Natural killer cell treated with Interleukin-12 subunit alpha and Interleukin-12 subunit beta and Interleukin-15 and Interleukin-18, amount 100 ng/mL, for 72 hours (primary cell): ENCODE data around the gene VARS2. TPM values are rescaled to one million over a fixed set of nuclear protein-coding genes. Genes with fewer than 3 reads are reported as not detected.
A peak's percentile ranks its signal among the peaks of the same experiment; 100 is the strongest.
"Not testable (repeated sequence)": the region's sequence is repeated elsewhere in the genome, so short reads cannot be mapped to it uniquely, and the experiment has no call there.

Source experiments
- ATAC-seq, 2 donors: fragments of 150-1000 bp; cut with Tn5 transposase in 1 of 2; sonication (Bioruptor Pico), chemical (Tn5 transposase) in 1 of 2; 2 replicates each; pipeline ENCODE4 v1.10.0; 2021
- DNase-seq: peaks from one replicate; pipeline ENCODE4 v3.0.0; 2022; ENCODE audit warnings: low spot score
- H3K27ac Mint-ChIP-seq, 2 donors: 1 replicate in 1 of 2; 2 replicates in 1 of 2; pipeline ENCODE4 v1.8.0; 2022; ENCODE audit warnings: mixed read lengths in 2 of 2, mild to moderate bottlenecking in 1 of 2, moderate library complexity in 1 of 2
- H3K27me3 Mint-ChIP-seq, 2 donors: 1 replicate in 1 of 2; 2 replicates in 1 of 2; pipeline ENCODE4 v1.8.0; 2022; ENCODE audit warnings: mixed read lengths in 2 of 2
- H3K36me3 Mint-ChIP-seq: one replicate; pipeline ENCODE4 v1.8.0; 2022; ENCODE audit warnings: mixed read lengths
- H3K4me1 Mint-ChIP-seq, 2 donors: 1 replicate in 1 of 2; 2 replicates in 1 of 2; pipeline ENCODE4 v1.8.0; 2022; ENCODE audit warnings: low read depth in 2 of 2, mixed read lengths in 2 of 2, mild to moderate bottlenecking in 1 of 2
- H3K4me3 Mint-ChIP-seq: one replicate; pipeline ENCODE4 v1.8.0; 2022; ENCODE audit warnings: mixed read lengths
- H3K9me3 Mint-ChIP-seq: 2 replicates; pipeline ENCODE4 v1.8.0; 2022; ENCODE audit warnings: mixed read lengths
- total RNA-seq, 2 donors: library from RNA; stranded (reverse); gene quantifications; one replicate each; pipeline ENCODE4 v1.2.3, GENCODE V29; 2022

VARS2 gene
- total RNA-seq, 2 donors from 2014 or later: 47.2 to 90.5 TPM

DNA sequence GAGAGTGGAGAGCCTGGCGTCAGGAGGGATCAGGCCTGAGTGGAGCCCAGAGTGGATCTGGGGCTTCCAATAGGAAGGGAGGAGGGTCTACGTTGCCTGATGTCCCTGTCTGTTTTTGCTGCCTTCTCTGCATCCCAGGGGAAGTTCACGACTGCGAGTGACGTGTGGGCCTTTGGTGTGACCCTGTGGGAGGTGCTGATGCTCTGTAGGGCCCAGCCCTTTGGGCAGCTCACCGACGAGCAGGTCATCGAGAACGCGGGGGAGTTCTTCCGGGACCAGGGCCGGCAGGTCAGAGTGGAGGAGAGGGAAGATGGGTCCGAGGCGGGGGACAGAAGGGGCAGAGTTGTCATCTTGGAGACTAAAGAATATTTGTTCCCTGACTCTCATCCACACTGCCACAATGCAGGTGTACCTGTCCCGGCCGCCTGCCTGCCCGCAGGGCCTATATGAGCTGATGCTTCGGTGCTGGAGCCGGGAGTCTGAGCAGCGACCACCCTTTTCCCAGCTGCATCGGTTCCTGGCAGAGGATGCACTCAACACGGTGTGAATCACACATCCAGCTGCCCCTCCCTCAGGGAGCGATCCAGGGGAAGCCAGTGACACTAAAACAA is 15.2 kb upstream of the VARS2 start:
- Mint-ChIP-seq H3K27me3 (no peaks in the 10 kb centered on the region), H3K27ac (no peak overlapping the region)

GRCh38 chr6:30900863-30901417 is 13.1 kb upstream of the VARS2 start:
- H3K27me3 Mint-ChIP-seq: no peaks in the 10 kb centered on the region
- H3K4me3 Mint-ChIP-seq: no peak overlapping the region
- no peaks in the 10 kb centered on the region for H3K36me3 Mint-ChIP-seq
- no peaks in the 10 kb centered on the region for H3K4me1 Mint-ChIP-seq
- ATAC-seq (no peak), DNase-seq (no peak)
- no peak overlapping the region for H3K27ac Mint-ChIP-seq
- no peaks in the 10 kb centered on the region for H3K9me3 Mint-ChIP-seq

More for the DNA sequence above, 15.2 kb upstream of the VARS2 start:
- Mint-ChIP-seq H3K36me3 (no peaks in the 10 kb centered on the region), H3K4me1 (no peaks in the 10 kb centered on the region), H3K4me3 (no peak overlapping the region), H3K9me3 (no peaks in the 10 kb centered on the region)
- DNase-seq (no peak), ATAC-seq (no peak)

- Mint-ChIP-seq H3K4me3 (no peak overlapping the region), H3K27me3 (no peaks in the 10 kb centered on the region), H3K4me1 (no peaks in the 10 kb centered on the region), H3K9me3 (no peaks in the 10 kb centered on the region), H3K27ac (no peak overlapping the region), H3K36me3 (no peaks in the 10 kb centered on the region)
- DNase-seq: no peak
- no peak for ATAC-seq
Observed at GRCh38 chr6:30901436-30901835, 12.6 kb upstream of the VARS2 start.

- H3K27ac Mint-ChIP-seq: peak overlapping the region in 1 of 2 donors; percentile 6
- H3K36me3 Mint-ChIP-seq, DNase-seq, ATAC-seq, H3K27me3 Mint-ChIP-seq, H3K9me3 Mint-ChIP-seq, H3K4me1 Mint-ChIP-seq, H3K4me3 Mint-ChIP-seq: not testable (repeated sequence)
Observed at GRCh38 chr6:30902196-30902595, 11.8 kb upstream of the VARS2 start.

DNA sequence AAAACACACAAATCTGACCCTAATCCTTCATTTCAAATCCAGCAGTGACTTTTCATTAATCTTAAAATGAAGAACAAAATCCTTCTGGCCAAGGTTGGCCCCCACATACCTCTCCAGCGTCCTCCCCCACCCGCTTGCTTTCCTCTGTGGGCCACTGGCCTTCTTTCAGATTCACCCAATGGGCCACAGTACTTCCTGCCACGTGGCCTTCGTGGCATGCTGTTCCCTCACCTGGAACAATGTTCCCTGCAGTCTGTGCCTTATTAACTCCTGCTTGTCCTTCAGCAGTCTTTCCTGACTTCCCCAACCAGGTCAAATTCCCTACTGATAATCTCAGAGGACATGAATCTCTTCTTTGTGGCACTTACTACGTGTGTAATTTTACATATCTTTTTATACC is 11.3 kb upstream of the VARS2 start:
- ATAC-seq: no peak
- Mint-ChIP-seq H3K4me3 (no peak overlapping the region), H3K4me1 (peaks cover 0 to 5% of the 10 kb centered on the region in 2 donors), H3K27me3 (no peaks in the 10 kb centered on the region), H3K36me3 (no peaks in the 10 kb centered on the region), H3K9me3 (no peaks in the 10 kb centered on the region), H3K27ac (peak overlapping the region in 1 of 2 donors; percentile 6)
- no peak for DNase-seq

GRCh38 chr6:30903236-30903635 is 10.8 kb upstream of the VARS2 start:
- ATAC-seq (no peak), DNase-seq (no peak)
- Mint-ChIP-seq H3K36me3 (no peaks in the 10 kb centered on the region), H3K9me3 (no peaks in the 10 kb centered on the region), H3K27me3 (no peaks in the 10 kb centered on the region), H3K27ac (no peak overlapping the region), H3K4me3 (no peak overlapping the region), H3K4me1 (peaks cover 5 to 9% of the 10 kb centered on the region in 2 donors)

DNA sequence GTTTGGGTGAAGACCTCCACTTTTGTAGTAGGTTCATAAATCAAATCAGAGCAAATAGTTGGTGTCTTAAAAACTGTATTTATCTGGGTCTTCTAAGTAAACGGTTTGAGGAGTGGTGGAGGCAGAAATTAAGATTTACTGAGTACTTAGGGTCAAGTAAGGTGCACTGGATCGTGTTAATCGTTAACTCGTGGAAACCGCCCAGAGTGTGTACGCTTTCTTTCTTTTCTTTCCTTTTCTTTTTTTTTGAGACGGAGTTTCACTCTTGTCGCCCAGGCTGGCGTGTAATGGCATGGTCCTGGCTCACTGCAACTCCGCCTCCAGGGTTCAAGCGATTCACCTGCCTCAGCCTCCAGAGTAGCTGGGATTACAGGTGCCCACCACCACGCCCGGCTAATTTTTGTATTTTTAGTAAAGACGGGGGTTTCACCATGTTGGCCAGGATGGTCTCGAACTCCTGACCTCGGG is 6.7 kb upstream of the VARS2 start:
- not testable (repeated sequence) for DNase-seq, H3K9me3 Mint-ChIP-seq, H3K36me3 Mint-ChIP-seq, H3K27me3 Mint-ChIP-seq, ATAC-seq
- peak overlapping the region; percentile 100 for H3K4me3 Mint-ChIP-seq
- H3K4me1 Mint-ChIP-seq: peaks cover 18% of the 10 kb centered on the region in 2 donors
- peak overlapping the region; percentile 26 to 90 for H3K27ac Mint-ChIP-seq

DNA sequence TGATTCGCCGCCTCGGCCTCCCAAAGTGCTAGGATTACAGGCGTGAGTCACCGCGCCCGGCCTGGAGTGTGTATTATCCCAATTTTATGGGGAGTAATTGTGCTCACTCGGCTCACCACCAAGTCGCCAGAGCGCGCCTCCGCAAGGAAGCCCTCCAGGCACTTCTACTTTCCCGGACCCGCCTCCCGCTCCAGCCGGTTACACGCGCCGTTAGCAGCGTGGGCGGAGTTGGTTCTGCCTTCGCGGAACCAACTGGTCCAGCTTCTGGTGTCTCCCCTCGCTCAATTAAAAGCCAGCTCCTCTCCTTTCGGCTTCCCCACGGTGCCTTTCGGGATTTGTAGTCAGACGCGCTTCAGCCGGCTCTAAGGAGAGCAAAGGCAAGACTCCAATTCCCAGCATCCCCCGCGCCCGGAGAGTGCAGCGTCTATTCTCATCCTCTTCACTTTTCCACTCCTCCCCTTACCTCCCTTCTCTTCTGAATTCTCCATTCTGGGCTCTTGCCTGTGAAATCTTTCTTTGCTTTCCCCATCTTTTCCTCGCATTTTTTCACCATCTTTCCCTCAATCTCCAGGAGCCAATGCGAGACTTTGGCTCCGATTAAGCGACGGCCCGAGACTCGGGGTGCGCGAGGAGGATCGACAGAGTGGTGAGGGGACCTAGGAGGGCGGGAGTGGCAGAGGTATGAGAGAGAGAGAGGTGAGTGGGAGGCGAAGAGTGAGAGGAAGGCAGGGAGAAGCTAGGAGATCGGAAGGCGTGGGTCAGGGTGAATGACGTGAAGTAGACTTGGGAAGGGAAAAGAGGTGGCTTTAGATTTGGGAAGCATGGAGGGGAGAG is 6.1 kb upstream of the VARS2 start, which contains the start of gene GTF2H4:
Gene GTF2H4, plus strand, starts transcription at position 450 of the 834 bp plus-strand sequence.
- Mint-ChIP-seq H3K27me3 (no peaks in the 10 kb centered on the region), H3K27ac (peak within 1 kb of the TSS; percentile 59 to 90), H3K4me1 (peaks cover 18 to 22% of the 10 kb centered on the region in 2 donors), H3K36me3 (peaks cover 12% of the 10 kb centered on the region), H3K4me3 (peak within 1 kb of the TSS; percentile 100), H3K9me3 (no peaks in the 10 kb centered on the region)
- ATAC-seq (peak; percentile 98 to 99), DNase-seq (peak; percentile 96)

- H3K27ac Mint-ChIP-seq: peak overlapping the region; percentile 59 to 90
- peaks cover 12% of the 10 kb centered on the region for H3K36me3 Mint-ChIP-seq
- peak overlapping the region; percentile 100 for H3K4me3 Mint-ChIP-seq
- no peaks in the 10 kb centered on the region for H3K9me3 Mint-ChIP-seq
- ATAC-seq: no peak
- peaks cover 24 to 25% of the 10 kb centered on the region in 2 donors for H3K4me1 Mint-ChIP-seq
- no peaks in the 10 kb centered on the region for H3K27me3 Mint-ChIP-seq
- no peak for DNase-seq
Observed at GRCh38 chr6:30908700-30909099, 5.3 kb upstream of the VARS2 start.

GRCh38 chr6:30910473-30910872 is 3.6 kb upstream of the VARS2 start:
- H3K27ac Mint-ChIP-seq, H3K27me3 Mint-ChIP-seq, H3K4me3 Mint-ChIP-seq, ATAC-seq, H3K9me3 Mint-ChIP-seq, DNase-seq: not testable (repeated sequence)
- peaks cover 12% of the 10 kb centered on the region for H3K36me3 Mint-ChIP-seq
- peaks cover 33 to 38% of the 10 kb centered on the region in 2 donors for H3K4me1 Mint-ChIP-seq

GRCh38 chr6:30912746-30913520 is 1.1 kb upstream of the VARS2 start:
- Mint-ChIP-seq H3K36me3 (peaks cover 12% of the 10 kb centered on the region), H3K27ac (peak overlapping the region; percentile 24 to 31), H3K9me3 (no peaks in the 10 kb centered on the region), H3K4me1 (peaks cover 45 to 48% of the 10 kb centered on the region in 2 donors), H3K4me3 (peak overlapping the region; percentile 94), H3K27me3 (no peaks in the 10 kb centered on the region)
- no peak for DNase-seq
- no peak for ATAC-seq

DNA sequence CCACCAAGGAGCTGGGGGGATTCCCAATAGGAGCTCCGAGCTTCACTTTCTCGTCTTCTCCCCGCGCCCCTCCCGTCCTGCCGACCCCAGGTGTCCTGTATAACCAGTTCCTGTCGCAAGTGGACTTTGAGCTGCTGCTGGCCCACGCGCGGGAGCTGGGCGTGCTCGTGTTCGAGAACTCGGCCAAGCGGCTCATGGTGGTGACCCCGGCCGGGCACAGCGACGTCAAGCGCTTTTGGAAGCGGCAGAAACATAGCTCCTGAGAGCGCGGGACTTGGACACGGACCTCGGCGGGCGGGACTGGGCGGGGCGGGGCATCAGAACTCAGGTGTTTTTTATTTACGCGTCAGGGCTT is 340 bp upstream of the VARS2 start:
- DNase-seq (no peak), ATAC-seq (no peak)
- Mint-ChIP-seq H3K27me3 (no peaks in the 10 kb centered on the region), H3K27ac (peak overlapping the region in 1 of 2 donors; percentile 31), H3K4me1 (peaks cover 38 to 40% of the 10 kb centered on the region in 2 donors), H3K9me3 (no peaks in the 10 kb centered on the region), H3K36me3 (peaks cover 14% of the 10 kb centered on the region), H3K4me3 (peak overlapping the region; percentile 94)

- Mint-ChIP-seq H3K4me3 (peak overlapping the region; percentile 94), H3K27me3 (no peaks in the 10 kb centered on the region), H3K27ac (peak overlapping the region; percentile 78 to 89), H3K4me1 (peaks cover 33 to 34% of the 10 kb centered on the region in 2 donors), H3K36me3 (peaks cover 19% of the 10 kb centered on the region), H3K9me3 (no peaks in the 10 kb centered on the region)
- ATAC-seq (no peak), DNase-seq (no peak)
Observed at GRCh38 chr6:30914854-30915590, 984 bp downstream of the VARS2 start.
